ENCODE data around the gene ZNF672. TPM values are rescaled to one million over a fixed set of nuclear protein-coding genes. Genes with fewer than 3 reads are reported as not detected.

ZNF672 gene
- total RNA-seq, 2 experiments from 2014 or later = 39.5 to 49.4 TPM

GRCh38 chr1:248814351-248814750 lies 23.7 kb upstream of the ZNF672 start:
- Mint-ChIP-seq H3K9me3 (ENCODE audit: low read depth) (no peaks in the 10 kb centered on the region), H3K4me3 (no peak overlapping the region), H3K4me1 (peaks cover 39% of the 10 kb centered on the region), H3K36me3 (ENCODE audit: low read depth) (peaks cover 30% of the 10 kb centered on the region), H3K27ac (no peak overlapping the region), H3K27me3 (no peaks in the 10 kb centered on the region)
- ChIA-PET CTCF (no interaction called here), POLR2A (no interaction called here)
- ATAC-seq (no peak), DNase-seq (no peak)
- intact Hi-C loops (cut with DNase I, micrococcal nuclease) = no loop called here

DNA sequence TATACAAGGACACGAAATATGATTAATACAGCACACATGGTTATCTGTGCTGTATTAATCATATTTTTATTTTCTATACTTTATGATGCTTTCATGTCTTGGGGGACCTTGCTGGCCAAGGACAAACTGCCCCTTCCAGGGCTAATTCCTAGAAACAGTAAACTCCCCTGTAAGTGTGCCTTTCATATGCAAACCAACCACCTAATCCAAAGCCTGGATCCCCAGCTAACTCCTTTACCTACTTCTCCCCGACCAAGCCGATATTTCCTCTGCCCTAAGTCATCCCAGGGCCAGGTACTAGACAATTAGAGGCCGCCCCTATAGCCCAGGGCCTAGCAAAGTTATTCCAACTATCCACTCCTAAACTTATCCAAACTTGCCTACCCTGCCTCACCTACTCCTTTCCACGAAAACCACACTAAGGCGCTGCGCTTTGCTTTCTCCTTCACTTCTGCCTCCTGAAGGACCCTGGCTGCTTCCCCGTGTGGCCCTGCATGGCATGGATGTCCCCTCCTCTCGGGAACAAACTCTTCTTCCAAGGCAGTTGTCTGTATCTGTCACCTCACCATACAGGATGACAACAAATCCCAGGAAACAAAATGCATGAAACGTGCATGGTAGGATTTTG lies 22.5 kb upstream of the ZNF672 start:
- no peaks in the 10 kb centered on the region for H3K27me3 Mint-ChIP-seq
- ChIA-PET CTCF (interaction anchor here (0.5 to 0.9 kb wide), 3 partner anchors 9 to 206 kb away, joined by 3 read pairs; no protein-coding TSS in a partner anchor), POLR2A (no interaction called here)
- H3K36me3 Mint-ChIP-seq (ENCODE audit: low read depth) = peaks cover 37% of the 10 kb centered on the region
- no peak for ATAC-seq
- H3K27ac Mint-ChIP-seq = peak overlapping the region; percentile 5
- intact Hi-C loops (cut with DNase I, micrococcal nuclease) = no loop called here
- H3K4me3 Mint-ChIP-seq = no peak overlapping the region
- no peaks in the 10 kb centered on the region for H3K9me3 Mint-ChIP-seq (ENCODE audit: low read depth)
- H3K4me1 Mint-ChIP-seq = peaks cover 49% of the 10 kb centered on the region
- DNase-seq = no peak

GRCh38 chr1:248816042-248816851 lies 21.8 kb upstream of the ZNF672 start:
- ATAC-seq (no peak), DNase-seq (no peak)
- intact Hi-C loops (cut with DNase I, micrococcal nuclease) = no loop called here
- ChIA-PET POLR2A (no interaction called here), CTCF (interaction anchor here (0.5 to 1.5 kb wide), 3 partner anchors 9 to 207 kb away, joined by 3 to 4 read pairs (median 3); partner anchors contain the start of gene SH3BP5L)
- H3K27me3 Mint-ChIP-seq = no peaks in the 10 kb centered on the region
- H3K9me3 Mint-ChIP-seq (ENCODE audit: low read depth) = no peaks in the 10 kb centered on the region
- peaks cover 57% of the 10 kb centered on the region for H3K4me1 Mint-ChIP-seq
- peak overlapping the region; percentile 64 for H3K27ac Mint-ChIP-seq
- peaks cover 42% of the 10 kb centered on the region for H3K36me3 Mint-ChIP-seq (ENCODE audit: low read depth)
- H3K4me3 Mint-ChIP-seq = no peak overlapping the region

DNA sequence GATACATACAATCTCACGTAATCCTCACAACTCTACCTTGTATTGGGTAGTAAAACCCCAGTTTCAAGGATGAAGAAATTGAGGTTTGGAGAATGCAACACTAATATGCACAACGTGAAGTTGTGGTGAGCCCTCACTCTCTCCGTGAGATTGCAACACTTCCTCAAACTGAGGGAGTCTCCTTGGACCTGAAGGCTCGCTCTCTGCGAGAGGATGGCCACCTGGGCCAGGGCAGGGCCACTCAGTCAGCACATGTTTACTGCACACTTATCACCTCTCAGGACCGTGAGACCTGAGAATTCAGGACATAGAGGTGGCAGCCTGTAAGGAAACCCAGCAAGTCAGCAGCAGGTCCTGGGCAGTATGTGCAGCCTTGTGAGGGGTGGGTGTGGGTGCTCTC lies 21.0 kb upstream of the ZNF672 start:
- DNase-seq (no peak), ATAC-seq (peak; percentile 30)
- Mint-ChIP-seq H3K4me1 (peaks cover 65% of the 10 kb centered on the region), H3K9me3 (ENCODE audit: low read depth) (no peaks in the 10 kb centered on the region), H3K36me3 (ENCODE audit: low read depth) (peaks cover 41% of the 10 kb centered on the region), H3K4me3 (no peak overlapping the region), H3K27ac (peak overlapping the region; percentile 63), H3K27me3 (no peaks in the 10 kb centered on the region)
- CTCF ChIA-PET = interaction anchor here (1.5 kb wide), 1 partner anchor 11 kb away, joined by 4 read pairs; no protein-coding TSS in a partner anchor
- POLR2A ChIA-PET = no interaction called here
- intact Hi-C loops (cut with DNase I, micrococcal nuclease) = no loop called here

DNA sequence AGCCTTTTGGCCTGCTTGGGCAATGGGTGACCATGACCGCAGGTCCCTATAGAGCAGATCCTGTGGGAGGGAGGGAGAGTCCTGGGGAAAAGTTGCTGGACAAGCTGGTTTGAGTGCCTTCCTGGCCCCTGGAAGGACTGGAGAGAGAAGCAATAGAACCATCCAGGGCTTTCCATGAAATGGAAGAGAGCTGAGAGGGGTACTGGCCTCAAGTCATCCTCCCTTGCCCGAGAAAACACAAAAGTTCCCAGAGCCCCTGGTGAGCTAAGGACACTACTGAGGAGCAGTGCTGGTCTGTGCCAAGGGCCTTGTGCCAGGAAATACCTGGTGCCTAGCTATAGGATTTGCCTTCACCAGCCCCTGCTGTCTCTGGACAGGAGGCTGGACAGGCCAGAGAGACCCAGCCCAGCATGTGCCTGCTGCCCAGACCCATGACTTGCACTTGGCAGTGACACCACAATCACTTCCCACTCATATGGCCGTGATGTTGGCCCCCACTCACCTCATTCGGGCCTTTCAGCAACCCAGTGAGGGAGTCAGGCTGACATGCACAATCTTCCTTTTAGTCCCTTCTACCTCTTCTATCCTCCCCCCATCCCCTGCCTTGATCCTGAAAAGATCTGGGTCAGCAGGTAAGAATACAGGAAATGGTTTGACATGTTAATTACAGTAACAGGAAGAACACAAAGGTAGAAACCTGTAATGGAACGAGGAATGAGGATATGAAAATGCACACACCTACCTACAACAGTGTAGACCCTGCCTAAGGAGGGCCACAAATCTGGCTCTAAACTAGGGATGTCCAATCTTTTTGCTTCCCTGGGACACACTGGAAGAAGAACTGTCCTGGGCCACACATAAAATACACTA lies 19.3 kb upstream of the ZNF672 start:
- ChIA-PET POLR2A (no interaction called here), CTCF (interaction anchor here (0.6 kb wide), 1 partner anchor 1191 kb away, joined by 4 read pairs; no protein-coding TSS in a partner anchor)
- Mint-ChIP-seq H3K4me1 (peaks cover 82% of the 10 kb centered on the region), H3K36me3 (ENCODE audit: low read depth) (peaks cover 40% of the 10 kb centered on the region), H3K27ac (peak overlapping the region; percentile 77), H3K9me3 (ENCODE audit: low read depth) (no peaks in the 10 kb centered on the region), H3K4me3 (no peak overlapping the region), H3K27me3 (no peaks in the 10 kb centered on the region)
- intact Hi-C loops (cut with DNase I, micrococcal nuclease) = no loop called here
- ATAC-seq = peak; percentile 13
- no peak for DNase-seq

DNA sequence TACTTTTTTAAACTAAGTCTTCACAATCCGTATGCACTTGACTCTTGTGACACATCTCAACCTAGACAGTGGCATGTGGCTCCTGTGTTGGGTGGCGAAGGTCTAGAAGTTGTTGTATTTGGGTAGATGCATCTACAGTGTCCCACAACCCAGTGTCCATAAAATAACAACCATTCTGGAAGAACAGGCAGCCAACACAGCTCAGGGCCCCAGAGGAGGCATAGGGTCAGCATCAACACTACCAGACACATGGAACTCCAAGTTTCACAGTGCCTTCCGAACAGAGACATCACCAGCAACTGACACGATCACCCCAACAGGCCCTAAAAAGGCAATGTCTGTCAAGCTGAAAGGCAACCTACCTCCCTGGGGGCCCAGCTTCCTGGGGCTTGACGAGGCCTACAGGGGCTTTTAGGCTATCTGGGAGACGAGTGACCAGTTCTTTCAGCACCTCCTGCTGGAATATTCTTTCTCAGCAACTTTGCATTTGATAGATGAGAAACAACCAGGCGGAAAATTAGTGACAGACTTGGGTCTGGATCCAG lies 17.9 kb upstream of the ZNF672 start:
- no peaks in the 10 kb centered on the region for H3K27me3 Mint-ChIP-seq

DNA sequence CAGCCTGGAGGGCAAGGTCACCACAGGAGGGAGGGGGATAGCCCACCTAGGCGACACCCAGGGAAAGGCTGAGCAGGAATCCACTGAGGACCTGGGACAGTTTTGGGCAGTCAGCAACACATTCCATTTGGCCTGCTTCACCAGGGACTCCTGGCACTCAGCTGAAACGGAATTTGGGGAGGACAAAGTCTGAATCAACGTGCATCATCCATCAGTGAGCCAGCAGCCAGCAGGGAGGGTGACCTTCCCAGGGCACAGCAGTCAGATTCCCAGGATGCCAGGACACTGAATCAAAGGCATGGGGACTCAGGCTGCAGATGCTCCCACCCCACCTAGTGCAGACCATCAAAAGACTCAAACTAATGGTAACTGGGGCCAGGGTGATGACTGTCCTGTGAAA lies 16.9 kb upstream of the ZNF672 start:
- DNase-seq = no peak

More for the DNA sequence above, 17.9 kb upstream of the ZNF672 start:
- ATAC-seq (no peak), DNase-seq (no peak)
- ChIA-PET CTCF (no interaction called here), POLR2A (no interaction called here)
- H3K4me1 Mint-ChIP-seq = peaks cover 93% of the 10 kb centered on the region
- peak overlapping the region; percentile 1 for H3K27ac Mint-ChIP-seq
- no peaks in the 10 kb centered on the region for H3K9me3 Mint-ChIP-seq (ENCODE audit: low read depth)
- H3K36me3 Mint-ChIP-seq (ENCODE audit: low read depth) = peaks cover 40% of the 10 kb centered on the region
- intact Hi-C loops (cut with DNase I, micrococcal nuclease) = loop anchor here in 1 of 2 experiments (5.0 kb wide), 1 partner anchor 883 kb away; no protein-coding TSS in a partner anchor
- no peak overlapping the region for H3K4me3 Mint-ChIP-seq

DNA sequence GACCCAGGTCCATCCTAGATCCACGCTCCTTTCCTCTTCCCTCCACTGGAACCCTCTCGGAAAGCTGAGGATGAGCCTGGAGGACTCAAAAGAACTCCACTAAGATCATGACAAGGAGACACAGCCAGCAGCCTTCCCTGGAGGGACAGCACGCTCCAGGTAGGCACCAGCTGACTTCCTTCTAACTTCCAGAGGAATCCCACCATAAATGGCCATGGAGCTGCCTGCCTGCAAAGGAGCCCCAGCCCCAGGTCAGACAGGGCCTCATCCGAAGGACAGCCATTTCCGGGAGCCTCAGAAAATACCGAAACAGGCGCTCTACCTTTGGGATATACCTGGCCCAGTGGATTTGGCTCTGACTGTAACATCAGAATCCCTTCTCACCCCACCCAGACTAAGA lies 16.4 kb upstream of the ZNF672 start:
- no peaks in the 10 kb centered on the region for H3K9me3 Mint-ChIP-seq (ENCODE audit: low read depth)
- H3K27me3 Mint-ChIP-seq = no peaks in the 10 kb centered on the region
- ChIA-PET CTCF (interaction anchor here (0.7 to 1.2 kb wide), 2 partner anchors 12 to 885 kb away, joined by 3 read pairs; no protein-coding TSS in a partner anchor), POLR2A (interaction anchor here (0.7 kb wide), 1 partner anchor 82 kb away, joined by 3 read pairs; no protein-coding TSS in a partner anchor)
- intact Hi-C loops (cut with DNase I, micrococcal nuclease) = loop anchor here in 1 of 2 experiments (5.0 kb wide), 1 partner anchor 884 kb away; no protein-coding TSS in a partner anchor
- H3K27ac Mint-ChIP-seq = peak overlapping the region; percentile 12
- ATAC-seq = no peak
- DNase-seq = no peak
- no peak overlapping the region for H3K4me3 Mint-ChIP-seq
- H3K36me3 Mint-ChIP-seq (ENCODE audit: low read depth) = peaks cover 34% of the 10 kb centered on the region
- H3K4me1 Mint-ChIP-seq = peaks cover 85% of the 10 kb centered on the region

More for the DNA sequence above, 16.9 kb upstream of the ZNF672 start:
- H3K36me3 Mint-ChIP-seq (ENCODE audit: low read depth) = peaks cover 37% of the 10 kb centered on the region
- ATAC-seq = no peak
- no peak overlapping the region for H3K4me3 Mint-ChIP-seq
- H3K4me1 Mint-ChIP-seq = peaks cover 90% of the 10 kb centered on the region
- no peak overlapping the region for H3K27ac Mint-ChIP-seq
- ChIA-PET POLR2A (interaction anchor here (0.5 kb wide), 1 partner anchor 43 kb away, joined by 3 read pairs; no protein-coding TSS in a partner anchor), CTCF (interaction anchor here (0.7 to 1.2 kb wide), 2 partner anchors 11 to 885 kb away, joined by 3 read pairs; no protein-coding TSS in a partner anchor)
- no peaks in the 10 kb centered on the region for H3K9me3 Mint-ChIP-seq (ENCODE audit: low read depth)
- intact Hi-C loops (cut with DNase I, micrococcal nuclease) = loop anchor here in 1 of 2 experiments (5.0 kb wide), 1 partner anchor 884 kb away; no protein-coding TSS in a partner anchor
- no peaks in the 10 kb centered on the region for H3K27me3 Mint-ChIP-seq

- Mint-ChIP-seq H3K27ac (no peak overlapping the region), H3K4me3 (no peak overlapping the region), H3K4me1 (peaks cover 85% of the 10 kb centered on the region), H3K9me3 (ENCODE audit: low read depth) (no peaks in the 10 kb centered on the region), H3K36me3 (ENCODE audit: low read depth) (peaks cover 34% of the 10 kb centered on the region), H3K27me3 (no peaks in the 10 kb centered on the region)
- intact Hi-C loops (cut with DNase I, micrococcal nuclease) = loop anchor here in 1 of 2 experiments (5.0 kb wide), 1 partner anchor 885 kb away; no protein-coding TSS in a partner anchor
- ChIA-PET POLR2A (interaction anchor here (0.7 to 0.8 kb wide), 2 partner anchors 15 to 81 kb away, joined by 3 to 11 read pairs; partner anchors contain the start of gene ZNF672), CTCF (no interaction called here)
- ATAC-seq (no peak), DNase-seq (no peak)
These were observed 15.6 kb upstream of the ZNF672 start for GRCh38 chr1:248822148-248823032.

GRCh38 chr1:248823517-248824001 lies 14.5 kb upstream of the ZNF672 start:
- Mint-ChIP-seq H3K27me3 (no peaks in the 10 kb centered on the region), H3K36me3 (ENCODE audit: low read depth) (peaks cover 30% of the 10 kb centered on the region), H3K9me3 (ENCODE audit: low read depth) (no peaks in the 10 kb centered on the region), H3K4me1 (peaks cover 76% of the 10 kb centered on the region), H3K27ac (no peak overlapping the region), H3K4me3 (peak overlapping the region; percentile 85)
- POLR2A ChIA-PET = no interaction called here
- CTCF ChIA-PET = no interaction called here
- intact Hi-C loops (cut with DNase I, micrococcal nuclease) = loop anchor here in 1 of 2 experiments (5.0 kb wide), 1 partner anchor 886 kb away; no protein-coding TSS in a partner anchor
- no peak for DNase-seq
- no peak for ATAC-seq

Data from activated CD4-positive, alpha-beta T cell treated with anti-CD3 and anti-CD28 coated beads for 36 hours (primary cell).